PFSK-1 (cell line): ENCODE results near the gene IL17B.

Experiments
- FOXP2 ChIP-seq: optimal IDR thresholded peaks from 2 replicates; pipeline ENCODE3; 2011; ENCODE audit warnings: borderline replicate concordance, control low read depth, inconsistent platforms; ENCODE audit not compliant: insufficient read depth; ENCODE audit errors: extremely low read length, extremely low read depth
- POLR2AphosphoS5 ChIP-seq: IDR thresholded peaks from 2 replicates; pipeline ENCODE4 v1.6.1; 2012; ENCODE audit warnings: low read depth, mild to moderate bottlenecking, control low read depth, low read length, moderate library complexity
- REST ChIP-seq, 2 experiments: IDR thresholded peaks; 2 replicates each; pipeline versions ENCODE4 v1.6.1 to v1.8.0; 2011 to 2012; ENCODE audit warnings: low read depth in 2 of 2, low read length in 2 of 2, control low read depth in 1 of 2, inconsistent platforms in 1 of 2, mild to moderate bottlenecking in 1 of 2, moderate library complexity in 1 of 2; ENCODE audit not compliant: insufficient read depth in 1 of 2
- SIN3A ChIP-seq: IDR thresholded peaks from 2 replicates; pipeline ENCODE4 v1.6.1; 2012; ENCODE audit warnings: mild to moderate bottlenecking, low read length, moderate library complexity, borderline replicate concordance; ENCODE audit not compliant: insufficient read depth
- TAF1 ChIP-seq: IDR thresholded peaks from 2 replicates; pipeline ENCODE4 v1.6.1; 2012; ENCODE audit warnings: low read length, control low read depth, borderline replicate concordance; ENCODE audit not compliant: insufficient read depth

The IL17B gene

GRCh38 chr5:149386166-149386565 lies 7.1 kb upstream of the IL17B start:
- TF ChIP-seq SIN3A (no peak), FOXP2 (no peak), TAF1 (no peak)

DNA sequence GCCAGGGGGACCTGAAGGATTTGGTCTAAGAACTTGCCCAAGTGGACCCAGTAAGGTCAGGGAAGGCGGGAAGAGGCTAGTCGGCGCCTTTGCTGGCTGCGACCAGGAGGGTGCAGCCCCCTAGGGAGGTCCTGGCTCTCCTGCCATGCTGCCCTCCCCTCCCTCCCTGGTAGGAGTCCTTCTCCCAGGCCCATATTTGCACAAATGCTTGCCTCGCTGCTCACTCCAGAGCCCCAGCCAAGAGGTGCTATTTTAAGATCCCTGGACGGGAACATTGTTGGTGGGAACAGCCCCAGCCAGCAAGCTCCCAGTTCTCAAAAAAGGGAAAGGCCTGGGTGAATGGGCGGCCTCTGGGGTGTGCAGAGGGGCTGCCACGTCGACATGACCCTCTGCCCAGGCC lies 4.3 kb upstream of the IL17B start:
- no peak for TF ChIP-seq SIN3A
- TF ChIP-seq REST (IDR thresholded peaks at IDR 0.05; ENCODE audit: insufficient read depth in 1 of 2, low read depth in 2 of 2, low read length in 2 of 2) = no peak
- no peak for TF ChIP-seq FOXP2

GRCh38 chr5:149382517-149383220 lies 3.6 kb upstream of the IL17B start:
- no peak for TF ChIP-seq REST (IDR thresholded peaks at IDR 0.05; ENCODE audit: insufficient read depth in 1 of 2, low read depth in 2 of 2, low read length in 2 of 2)
- TF ChIP-seq FOXP2 = no peak
- TF ChIP-seq TAF1 = no peak
- no peak for TF ChIP-seq POLR2AphosphoS5
- TF ChIP-seq SIN3A = no peak

- TF ChIP-seq FOXP2 = no peak
- no peak for TF ChIP-seq REST (IDR thresholded peaks at IDR 0.05; ENCODE audit: insufficient read depth in 1 of 2, low read depth in 2 of 2, low read length in 2 of 2)
- TF ChIP-seq TAF1 = no peak
- TF ChIP-seq POLR2AphosphoS5 = no peak
- no peak for TF ChIP-seq SIN3A
These were observed 2.9 kb upstream of the IL17B start for GRCh38 chr5:149381986-149382338.

GRCh38 chr5:149381261-149381985 lies 2.3 kb upstream of the IL17B start:
- TF ChIP-seq POLR2AphosphoS5 = no peak
- TF ChIP-seq SIN3A = no peak
- TF ChIP-seq REST (IDR thresholded peaks at IDR 0.05; ENCODE audit: insufficient read depth in 1 of 2, low read depth in 2 of 2, low read length in 2 of 2) = no peak
